WTC11 (cell line): Measurements from ENCODE around the gene KCTD2. TPM values are rescaled to one million over a fixed set of nuclear protein-coding genes. Genes with fewer than 3 reads are reported as not detected.

Experiments used
- ATAC-seq: fragments of 200-7000 bp; cut with Tn5 transposase; 2 replicates; pipeline ENCODE4 v1.10.0; 2021; ENCODE audit warnings: mild to moderate bottlenecking, moderate library complexity
- CTCF ChIA-PET: fragments of 300-600 bp; sonication (Branson Sonifier 250); formaldehyde crosslinking; loops from one replicate; lab custom pipeline; 2021; ENCODE audit warnings: antibody characterized with exemption; lab: Charles Lee
- POLR2A ChIA-PET: fragments of 350-600 bp; sonication (Branson Sonifier 250); formaldehyde crosslinking; loops from one replicate; lab custom pipeline; 2021; ENCODE audit warnings: antibody characterized with exemption; lab: Charles Lee
- DNase-seq: peaks from one replicate; pipeline ENCODE4 v3.0.0; 2021; ENCODE audit warnings: low spot score
- H3K27ac Mint-ChIP-seq: 2 replicates; pipeline ENCODE4 v1.8.0; 2021; ENCODE audit warnings: mixed read lengths
- H3K27me3 Mint-ChIP-seq: 2 replicates; pipeline ENCODE4 v1.8.0; 2021; ENCODE audit warnings: low read depth, mild to moderate bottlenecking, moderate library complexity, mixed read lengths
- H3K36me3 Mint-ChIP-seq: 2 replicates; pipeline ENCODE4 v1.8.0; 2021; ENCODE audit warnings: mixed read lengths
- H3K4me1 Mint-ChIP-seq: 2 replicates; pipeline ENCODE4 v1.8.0; 2022; ENCODE audit warnings: mixed read lengths
- H3K4me3 Mint-ChIP-seq: 2 replicates; pipeline ENCODE4 v1.8.0; 2021; ENCODE audit warnings: mild to moderate bottlenecking, moderate library complexity, mixed read lengths
- H3K9me3 Mint-ChIP-seq: 2 replicates; pipeline ENCODE4 v1.8.0; 2021; ENCODE audit warnings: mixed read lengths
- CBFB ChIP-seq: sonication (generic); formaldehyde crosslinking; IDR thresholded peaks from 2 replicates; pipeline ENCODE4 v1.8.1; 2022; ENCODE audit warnings: mild to moderate bottlenecking, low read depth, missing genetic modification reagents
- CTCF ChIP-seq: fragments of 200-600 bp; IDR thresholded peaks from 2 replicates; pipeline ENCODE4 v1.8.0; 2022; ENCODE audit warnings: antibody characterized with exemption
- ETV6 ChIP-seq: sonication (generic); formaldehyde crosslinking; IDR thresholded peaks from 2 replicates; pipeline ENCODE4 v1.8.1; 2022; ENCODE audit warnings: mild to moderate bottlenecking, missing genetic modification reagents
- FOXP1 ChIP-seq: sonication (generic); formaldehyde crosslinking; IDR thresholded peaks from 2 replicates; pipeline ENCODE4 v1.8.0; 2022; ENCODE audit warnings: missing genetic modification reagents, mild to moderate bottlenecking, moderate library complexity, borderline replicate concordance
- GABPB1 ChIP-seq: sonication (generic); formaldehyde crosslinking; IDR thresholded peaks from 2 replicates; pipeline ENCODE4 v1.8.1; 2023; ENCODE audit warnings: mild to moderate bottlenecking, missing genetic modification reagents
- HMGA2 ChIP-seq: fragments of 250-450 bp; sonication (Bioruptor Pico); IDR thresholded peaks from 2 replicates; pipeline ENCODE4 v1.4.0; 2021; ENCODE audit warnings: mild to moderate bottlenecking, moderate library complexity
- HMGXB4 ChIP-seq: sonication (generic); formaldehyde crosslinking; IDR thresholded peaks from 2 replicates; pipeline ENCODE4 v1.8.1; 2023; ENCODE audit warnings: mild to moderate bottlenecking, moderate library complexity, missing genetic modification reagents
- NFATC4 ChIP-seq: fragments of 250-450 bp; sonication (Bioruptor Pico); IDR thresholded peaks from 2 replicates; pipeline ENCODE4 v1.9.0; 2021; ENCODE audit warnings: mild to moderate bottlenecking
- NFE2L1 ChIP-seq: sonication (generic); formaldehyde crosslinking; IDR thresholded peaks from 2 replicates; pipeline ENCODE4 v1.8.1; 2023; ENCODE audit warnings: missing genetic modification reagents
- OVOL2 ChIP-seq: fragments of 250-450 bp; sonication (Bioruptor Pico); IDR thresholded peaks from 2 replicates; pipeline ENCODE4 v1.9.0; 2021; ENCODE audit warnings: mild to moderate bottlenecking, borderline replicate concordance
- RELA ChIP-seq: sonication (generic); formaldehyde crosslinking; IDR thresholded peaks from 2 replicates; pipeline ENCODE4 v1.8.1; 2022; ENCODE audit warnings: missing genetic modification reagents, mild to moderate bottlenecking, borderline replicate concordance
- SP1 ChIP-seq: sonication (generic); formaldehyde crosslinking; conservative IDR thresholded peaks from 2 replicates; pipeline ENCODE4 v1.8.1; 2022; ENCODE audit warnings: missing genetic modification reagents
- TEAD4 ChIP-seq: sonication (generic); formaldehyde crosslinking; IDR thresholded peaks from 2 replicates; pipeline ENCODE4 v1.8.0; 2022; ENCODE audit warnings: mild to moderate bottlenecking, missing genetic modification reagents
- TP53 ChIP-seq: sonication (generic); formaldehyde crosslinking; IDR thresholded peaks from 2 replicates; pipeline ENCODE4 v1.8.1; 2023; ENCODE audit warnings: mild to moderate bottlenecking, missing genetic modification reagents
- ZBTB21 ChIP-seq: sonication (generic); formaldehyde crosslinking; IDR thresholded peaks from 2 replicates; pipeline ENCODE4 v1.8.1; 2023; ENCODE audit warnings: mild to moderate bottlenecking, missing genetic modification reagents, borderline replicate concordance
- ZNF423 ChIP-seq: fragments of 250-450 bp; sonication (Bioruptor Pico); IDR thresholded peaks from 2 replicates; pipeline ENCODE4 v2.1.2; 2022; ENCODE audit warnings: mild to moderate bottlenecking, moderate library complexity
- ZNF425 ChIP-seq: fragments of 250-450 bp; sonication (Bioruptor Pico); conservative IDR thresholded peaks from 2 replicates; pipeline ENCODE4 v1.9.0; 2021; ENCODE audit warnings: mild to moderate bottlenecking
- ZNF671 ChIP-seq: fragments of 250-450 bp; sonication (Bioruptor Pico); IDR thresholded peaks from 2 replicates; pipeline ENCODE4 v1.8.0; 2021; ENCODE audit warnings: mild to moderate bottlenecking
- total RNA-seq: library from RNA; stranded (reverse); gene quantifications from 3 replicates; pipeline ENCODE4 v1.2.3, GENCODE V29; 2021

The KCTD2 gene
- total RNA-seq, 1 experiment from 2014 or later = 31.3 TPM

DNA sequence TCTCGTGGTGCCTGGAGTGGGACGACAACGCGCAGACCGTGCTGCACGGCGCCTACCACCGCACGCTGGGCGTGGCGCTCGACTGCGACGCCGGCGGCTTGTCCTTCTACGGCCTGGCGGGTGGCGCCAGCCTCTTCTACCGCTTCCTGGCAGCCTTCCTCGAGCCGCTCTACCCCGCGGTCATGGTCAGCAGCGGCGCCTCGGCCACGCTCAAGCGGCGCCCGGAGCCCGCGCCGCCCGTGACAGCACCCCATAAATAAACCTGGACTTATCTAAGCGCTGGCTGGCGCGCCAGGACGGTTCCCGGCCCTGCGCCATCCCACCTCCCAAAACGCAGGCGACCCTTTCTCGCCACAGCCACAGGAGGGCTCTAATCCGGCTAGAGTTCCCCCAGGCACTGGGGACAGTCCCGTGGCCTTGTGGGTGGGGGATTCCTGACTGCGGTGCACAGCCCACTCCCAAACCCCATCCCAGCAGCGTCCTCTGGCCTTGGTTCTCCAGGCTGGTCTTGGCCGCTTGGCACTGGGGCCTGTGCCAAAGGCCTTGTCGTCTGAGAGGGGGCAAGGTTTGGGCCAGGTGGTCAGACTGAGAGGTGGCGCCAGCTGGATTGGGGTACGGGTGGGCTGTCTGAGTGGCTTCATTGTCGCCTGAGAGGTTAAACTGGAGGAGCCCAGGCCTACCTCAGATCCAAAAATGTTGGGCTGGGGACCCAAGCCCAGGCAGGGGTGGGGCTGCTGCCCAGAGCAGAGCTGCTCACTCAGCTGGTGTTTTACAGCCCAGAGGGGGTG, 30.7 kb downstream of the KCTD2 start:
- ChIA-PET CTCF (interaction anchor here (1.1 to 3.1 kb wide), 16 partner anchors 10 to 163 kb away, joined by 4 to 16 read pairs (median 10); partner anchors contain the start of genes NT5C and SLC16A5), POLR2A (interaction anchor here (0.5 to 1.9 kb wide), 5 partner anchors 9 to 106 kb away, joined by 3 to 6 read pairs (median 3); partner anchors contain the start of genes NT5C and SLC16A5)
- Mint-ChIP-seq H3K27ac (no peak overlapping the region), H3K27me3 (peaks cover 12% of the 10 kb centered on the region), H3K36me3 (no peaks in the 10 kb centered on the region), H3K4me1 (peaks cover 28% of the 10 kb centered on the region), H3K9me3 (no peaks in the 10 kb centered on the region), H3K4me3 (peak overlapping the region; percentile 54)
- peak; percentile 18; the same call in 1 of the 2 replicates for TF ChIP-seq SP1 (CRISPR knock-in tag)
- TF ChIP-seq ZNF671 (CRISPR knock-in tag) = no peak
- TF ChIP-seq CBFB = no peak
- no peak for TF ChIP-seq FOXP1 (CRISPR knock-in tag)
- TF ChIP-seq RELA (CRISPR knock-in tag) = 0 out of 2 replicates have a peak, but pooled peaks have one; percentile 0
- peak; percentile 22; the same call in 1 of the 2 replicates for TF ChIP-seq GABPB1 (CRISPR knock-in tag)
- peak; percentile 51 for ATAC-seq
- peak; percentile 51 for DNase-seq

- Mint-ChIP-seq H3K27me3 (peaks cover 12% of the 10 kb centered on the region), H3K9me3 (no peaks in the 10 kb centered on the region), H3K36me3 (no peaks in the 10 kb centered on the region), H3K4me3 (no peak overlapping the region), H3K4me1 (peaks cover 31% of the 10 kb centered on the region), H3K27ac (0 out of 2 replicates have a peak overlapping the region, but pooled peaks have one; percentile 41)
- ChIA-PET CTCF (interaction anchor here (0.6 to 3.1 kb wide), 12 partner anchors 9 to 162 kb away, joined by 3 to 13 read pairs (median 8); partner anchors contain the start of gene SLC16A5), POLR2A (interaction anchor here (1.3 to 1.9 kb wide), 2 partner anchors 8 to 10 kb away, joined by 4 to 6 read pairs; partner anchors contain the start of gene SLC16A5)
- no peak for DNase-seq
- ATAC-seq = no peak
- TF ChIP-seq ZNF423 (no peak), OVOL2 (CRISPR knock-in tag) (no peak), HMGA2 (CRISPR knock-in tag) (no peak), ZBTB21 (CRISPR knock-in tag) (no peak), HMGXB4 (CRISPR knock-in tag) (no peak), CTCF (no peak)
Measured at GRCh38 chr17:75078284-75079022, 31.4 kb downstream of the KCTD2 start.

- CTCF ChIA-PET = interaction anchor here (0.6 to 3.1 kb wide), 11 partner anchors 8 to 161 kb away, joined by 3 to 13 read pairs (median 9); partner anchors contain the start of gene SLC16A5
- DNase-seq (no peak), ATAC-seq (no peak)
- Mint-ChIP-seq H3K27me3 (peaks cover 12% of the 10 kb centered on the region), H3K36me3 (no peaks in the 10 kb centered on the region), H3K27ac (peak overlapping the region; percentile 41; the same call in 1 of the 2 replicates)
- TF ChIP-seq NFE2L1 (CRISPR knock-in tag) = no peak
- no peak for TF ChIP-seq TEAD4
- TF ChIP-seq ZNF425 (CRISPR knock-in tag) = no peak
- no peak for TF ChIP-seq ETV6 (CRISPR knock-in tag)
- no peak for TF ChIP-seq NFATC4 (CRISPR knock-in tag)
- no peak for TF ChIP-seq TP53 (CRISPR knock-in tag)
- TF ChIP-seq OVOL2 (CRISPR knock-in tag) = no peak
- TF ChIP-seq, all 79 proteins: peak for 0
- H3K9me3 Mint-ChIP-seq = no peaks in the 10 kb centered on the region
- POLR2A ChIA-PET = interaction anchor here (1.3 kb wide), 1 partner anchor 10 kb away, joined by 4 read pairs; no protein-coding TSS in a partner anchor
- H3K4me1 Mint-ChIP-seq = peaks cover 35% of the 10 kb centered on the region
- H3K4me3 Mint-ChIP-seq = no peak overlapping the region
Measured at GRCh38 chr17:75079023-75079373, 32.0 kb downstream of the KCTD2 start.
